Measurements from ENCODE around the gene C9orf43. TPM values are rescaled to one million over a fixed set of nuclear protein-coding genes. Genes with fewer than 3 reads are reported as not detected.

Gene C9orf43
- total and polyA plus RNA-seq, 4 experiments from 2014 or later = 0.41 to 0.87 (median 0.65) TPM

DNA sequence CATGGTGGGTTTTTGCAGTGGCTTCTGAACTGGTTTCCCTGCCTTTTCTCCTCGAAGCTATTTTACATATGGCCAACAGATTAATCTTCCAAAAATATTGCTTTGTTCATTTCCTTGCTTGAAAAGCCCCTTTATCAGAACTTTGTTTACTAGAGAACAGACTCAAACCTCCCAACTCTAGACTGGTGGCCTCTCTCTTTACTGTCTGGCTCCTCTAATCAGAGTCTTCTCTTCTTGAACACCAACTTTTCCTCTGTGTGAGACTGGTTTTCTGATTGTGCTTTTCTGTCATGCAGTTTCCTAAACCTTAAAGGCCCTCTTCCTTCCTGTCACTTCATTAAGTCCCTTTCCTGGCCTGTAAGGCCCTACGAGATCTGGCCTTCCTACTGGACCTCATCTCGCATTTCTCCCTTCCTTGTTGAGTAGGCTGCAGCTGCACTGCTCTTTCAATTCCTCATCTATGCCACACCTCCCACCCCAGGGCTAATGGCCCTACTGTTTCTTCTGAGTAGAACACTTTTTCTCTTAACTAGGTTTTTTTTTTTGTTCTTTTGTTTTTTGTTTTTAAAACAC lies 5.7 kb downstream of the C9orf43 start:
- H3K27me3 Mint-ChIP-seq = no peaks in the 10 kb centered on the region
- Histone ChIP-seq H3K36me3 (ENCODE audit: insufficient read depth, low read length) (no peaks in the 10 kb centered on the region), H3K27ac (ENCODE audit: low read depth, low read length) (no peak overlapping the region), H3K9me3 (ENCODE audit: control insufficient read depth in 1 of 2, low read length in 2 of 2) (no peaks in the 10 kb centered on the region), H3K4me1 (ENCODE audit: insufficient read depth, low read length) (peaks cover 4% of the 10 kb centered on the region), H3K27me3 (ENCODE audit: insufficient read depth, low read length) (no peaks in the 10 kb centered on the region), H3K4me3 (ENCODE audit: low read length in 2 of 2) (no peak overlapping the region)
- no peak for DNase-seq
- peaks cover 0 to 5% (median under 1%) of the 10 kb centered on the region in 4 donors for H3K4me1 Mint-ChIP-seq
- H3K4me3 Mint-ChIP-seq = no peak overlapping the region
- H3K9me3 Mint-ChIP-seq = no peaks in the 10 kb centered on the region
- no peaks in the 10 kb centered on the region for H3K36me3 Mint-ChIP-seq
- POLR2A ChIA-PET (ENCODE audit: partially characterized antibody) = no interaction called here
- no peak overlapping the region for H3K27ac Mint-ChIP-seq
- CTCF ChIA-PET (ENCODE audit: partially characterized antibody) = no interaction called here
- intact Hi-C loops (cut with micrococcal nuclease) = no loop called here

DNA sequence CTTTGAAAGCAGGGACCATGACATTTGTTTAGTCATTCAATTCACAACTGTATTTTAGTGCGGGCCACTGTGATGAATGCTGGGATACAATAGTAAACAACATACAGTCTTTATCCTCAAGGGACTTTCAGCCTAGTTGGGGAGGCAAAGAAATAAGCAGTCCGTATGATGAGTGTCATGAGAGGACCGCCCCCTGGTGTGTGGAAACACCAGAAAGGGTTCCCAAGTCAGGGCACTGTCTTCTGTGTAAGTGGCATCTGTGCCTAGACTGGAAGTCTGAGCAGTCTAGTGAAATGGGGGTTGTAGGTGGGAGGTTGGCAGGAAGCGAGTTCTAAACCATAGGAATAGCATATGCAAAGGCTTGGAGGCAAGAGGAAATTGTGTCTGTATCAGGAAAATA lies 6.8 kb downstream of the C9orf43 start:
- CTCF ChIA-PET (ENCODE audit: partially characterized antibody) = no interaction called here
- no peaks in the 10 kb centered on the region for H3K27me3 ChIP-seq (ENCODE audit: insufficient read depth, low read length)
- intact Hi-C loops (cut with micrococcal nuclease) = no loop called here
- Mint-ChIP-seq H3K4me3 (no peak overlapping the region), H3K36me3 (no peaks in the 10 kb centered on the region), H3K9me3 (no peaks in the 10 kb centered on the region), H3K27ac (no peak overlapping the region), H3K4me1 (no peaks in the 10 kb centered on the region), H3K27me3 (no peaks in the 10 kb centered on the region)
- no peak overlapping the region for H3K4me3 ChIP-seq (ENCODE audit: low read length in 2 of 2)
- H3K4me1 ChIP-seq (ENCODE audit: insufficient read depth, low read length) = no peaks in the 10 kb centered on the region
- no peaks in the 10 kb centered on the region for H3K9me3 ChIP-seq (ENCODE audit: control insufficient read depth in 1 of 2, low read length in 2 of 2)
- no peaks in the 10 kb centered on the region for H3K36me3 ChIP-seq (ENCODE audit: insufficient read depth, low read length)
- POLR2A ChIA-PET (ENCODE audit: partially characterized antibody) = no interaction called here
- DNase-seq = no peak
- H3K27ac ChIP-seq (ENCODE audit: low read depth, low read length) = no peak overlapping the region

DNA sequence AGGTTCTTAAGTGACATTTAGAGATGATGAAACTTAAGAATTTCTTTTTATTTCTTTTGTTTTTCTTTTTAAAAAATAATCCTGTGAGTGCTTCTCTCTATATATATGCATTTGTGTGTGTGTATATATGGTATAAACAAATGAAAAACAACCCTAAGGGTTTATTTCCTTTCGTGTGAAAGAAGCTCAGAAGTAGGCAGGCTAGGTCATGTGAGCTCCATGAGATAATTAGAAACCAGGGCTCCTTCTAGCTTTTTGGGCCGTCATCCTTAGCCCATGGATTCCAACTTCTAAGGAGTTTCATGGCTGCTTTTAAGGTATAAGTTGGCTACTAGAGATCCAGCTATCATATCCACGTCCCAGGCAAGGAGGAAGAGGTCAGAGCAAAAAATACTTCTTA lies 11.2 kb downstream of the C9orf43 start:
- H3K36me3 ChIP-seq (ENCODE audit: insufficient read depth, low read length) = no peaks in the 10 kb centered on the region
- ChIA-PET CTCF (ENCODE audit: partially characterized antibody) (interaction anchor here (0.9 kb wide), 1 partner anchor 15 kb away, joined by 4 read pairs; no protein-coding TSS in a partner anchor), POLR2A (ENCODE audit: partially characterized antibody) (no interaction called here)
- H3K9me3 ChIP-seq (ENCODE audit: control insufficient read depth in 1 of 2, low read length in 2 of 2) = no peaks in the 10 kb centered on the region
- DNase-seq = no peak
- H3K4me1 ChIP-seq (ENCODE audit: insufficient read depth, low read length) = no peaks in the 10 kb centered on the region
- Mint-ChIP-seq H3K27ac (no peak overlapping the region), H3K4me1 (no peaks in the 10 kb centered on the region), H3K4me3 (no peak overlapping the region), H3K36me3 (no peaks in the 10 kb centered on the region), H3K9me3 (no peaks in the 10 kb centered on the region), H3K27me3 (peaks cover 3 to 5% of the 10 kb centered on the region in 2 donors)
- intact Hi-C loops (cut with micrococcal nuclease) = no loop called here
- no peaks in the 10 kb centered on the region for H3K27me3 ChIP-seq (ENCODE audit: insufficient read depth, low read length)
- no peak overlapping the region for H3K4me3 ChIP-seq (ENCODE audit: low read length in 2 of 2)
- no peak overlapping the region for H3K27ac ChIP-seq (ENCODE audit: low read depth, low read length)

DNA sequence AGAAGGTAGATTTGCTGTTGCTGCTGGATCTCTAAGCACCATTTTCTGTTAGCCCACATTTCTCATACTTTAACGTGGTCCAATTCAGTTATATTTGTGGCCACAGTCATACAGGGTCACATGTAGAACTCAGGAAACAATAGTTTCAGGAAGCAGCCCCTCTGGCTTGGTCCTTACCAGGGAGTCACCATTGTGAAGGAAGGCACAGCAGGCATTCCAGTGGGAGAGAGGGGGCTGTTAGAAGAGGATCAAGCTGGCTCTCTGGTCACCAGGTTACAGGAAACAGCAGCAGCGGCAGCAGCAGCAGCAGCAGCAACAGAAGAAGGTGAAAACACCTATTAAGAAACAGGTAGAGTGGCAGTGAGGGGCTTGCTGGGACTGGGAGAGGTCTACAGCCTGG lies 14.5 kb downstream of the C9orf43 start:
- Histone ChIP-seq H3K9me3 (ENCODE audit: control insufficient read depth in 1 of 2, low read length in 2 of 2) (no peaks in the 10 kb centered on the region), H3K4me1 (ENCODE audit: insufficient read depth, low read length) (no peaks in the 10 kb centered on the region), H3K27ac (ENCODE audit: low read depth, low read length) (no peak overlapping the region), H3K36me3 (ENCODE audit: insufficient read depth, low read length) (no peaks in the 10 kb centered on the region), H3K4me3 (ENCODE audit: low read length in 2 of 2) (no peak overlapping the region), H3K27me3 (ENCODE audit: insufficient read depth, low read length) (no peaks in the 10 kb centered on the region)
- Mint-ChIP-seq H3K4me3 (no peak overlapping the region), H3K9me3 (no peaks in the 10 kb centered on the region), H3K27me3 (peaks cover 3 to 5% of the 10 kb centered on the region in 2 donors), H3K36me3 (no peaks in the 10 kb centered on the region), H3K27ac (no peak overlapping the region), H3K4me1 (no peaks in the 10 kb centered on the region)
- CTCF ChIA-PET (ENCODE audit: partially characterized antibody) = no interaction called here
- DNase-seq = no peak
- intact Hi-C loops (cut with micrococcal nuclease) = no loop called here
- POLR2A ChIA-PET (ENCODE audit: partially characterized antibody) = no interaction called here

DNA sequence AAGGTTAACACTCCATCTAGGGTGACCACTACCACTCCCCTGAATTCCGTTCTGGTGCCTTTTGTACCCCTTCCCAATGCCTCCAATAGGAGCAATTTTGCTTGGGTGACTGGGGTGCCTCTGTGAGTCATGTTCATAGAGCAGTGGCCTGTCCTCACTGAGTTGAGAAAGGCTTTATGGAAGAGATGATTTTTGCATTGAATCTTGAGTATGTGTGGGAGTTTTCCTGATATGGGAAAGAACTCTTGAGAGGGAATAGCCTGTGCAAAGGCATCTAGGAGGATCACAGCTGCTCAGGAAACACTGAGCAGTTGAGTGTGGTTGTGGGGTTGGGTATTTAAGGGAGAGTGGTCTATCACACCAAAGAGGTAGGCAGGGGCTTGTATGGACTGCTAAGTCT lies 16.2 kb downstream of the C9orf43 start:
- peaks cover 3 to 5% of the 10 kb centered on the region in 2 donors for H3K27me3 Mint-ChIP-seq
- CTCF ChIA-PET (ENCODE audit: partially characterized antibody) = no interaction called here
- Histone ChIP-seq H3K4me3 (ENCODE audit: low read length in 2 of 2) (no peak overlapping the region), H3K27ac (ENCODE audit: low read depth, low read length) (no peak overlapping the region), H3K4me1 (ENCODE audit: insufficient read depth, low read length) (no peaks in the 10 kb centered on the region), H3K36me3 (ENCODE audit: insufficient read depth, low read length) (no peaks in the 10 kb centered on the region), H3K27me3 (ENCODE audit: insufficient read depth, low read length) (no peaks in the 10 kb centered on the region), H3K9me3 (ENCODE audit: control insufficient read depth in 1 of 2, low read length in 2 of 2) (no peaks in the 10 kb centered on the region)
- no peak for DNase-seq
- no peaks in the 10 kb centered on the region for H3K36me3 Mint-ChIP-seq
- intact Hi-C loops (cut with micrococcal nuclease) = no loop called here
- POLR2A ChIA-PET (ENCODE audit: partially characterized antibody) = interaction anchor here (0.7 to 1.1 kb wide), 2 partner anchors 17 to 207 kb away, joined by 3 read pairs; partner anchors contain the start of genes C9orf43 and POLE3
- no peaks in the 10 kb centered on the region for H3K9me3 Mint-ChIP-seq
- H3K4me1 Mint-ChIP-seq = no peaks in the 10 kb centered on the region
- H3K4me3 Mint-ChIP-seq = no peak overlapping the region
- H3K27ac Mint-ChIP-seq = no peak overlapping the region

DNA sequence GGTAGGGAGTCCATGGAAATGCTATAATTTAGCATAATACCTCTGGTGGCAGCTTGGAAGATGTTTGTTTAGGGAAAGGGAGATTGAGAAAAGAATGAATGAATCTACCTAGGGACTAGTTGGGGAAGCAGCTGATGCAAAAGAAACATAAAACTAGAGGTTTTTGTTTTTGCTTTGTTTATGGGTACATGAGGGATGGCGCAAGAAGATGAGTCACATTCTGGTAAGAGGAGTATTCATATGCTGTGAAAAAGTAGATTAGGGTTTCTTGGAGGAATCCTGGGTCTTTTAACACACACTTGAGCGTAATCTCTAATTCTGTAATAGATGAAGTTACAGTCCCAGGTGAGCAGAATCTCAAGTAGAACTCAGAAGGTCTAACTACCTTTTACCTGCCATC lies 17.1 kb downstream of the C9orf43 start:
- H3K4me1 Mint-ChIP-seq = no peaks in the 10 kb centered on the region
- ChIA-PET CTCF (ENCODE audit: partially characterized antibody) (no interaction called here), POLR2A (ENCODE audit: partially characterized antibody) (no interaction called here)
- no peaks in the 10 kb centered on the region for H3K36me3 ChIP-seq (ENCODE audit: insufficient read depth, low read length)
- H3K4me1 ChIP-seq (ENCODE audit: insufficient read depth, low read length) = no peaks in the 10 kb centered on the region
- H3K9me3 Mint-ChIP-seq = no peaks in the 10 kb centered on the region
- H3K9me3 ChIP-seq (ENCODE audit: control insufficient read depth in 1 of 2, low read length in 2 of 2) = no peaks in the 10 kb centered on the region
- no peak overlapping the region for H3K27ac Mint-ChIP-seq
- H3K4me3 ChIP-seq (ENCODE audit: low read length in 2 of 2) = no peak overlapping the region
- H3K27me3 Mint-ChIP-seq = peaks cover 3 to 5% of the 10 kb centered on the region in 2 donors
- no peaks in the 10 kb centered on the region for H3K27me3 ChIP-seq (ENCODE audit: insufficient read depth, low read length)
- H3K36me3 Mint-ChIP-seq = no peaks in the 10 kb centered on the region
- no peak for DNase-seq
- H3K4me3 Mint-ChIP-seq = no peak overlapping the region
- H3K27ac ChIP-seq (ENCODE audit: low read depth, low read length) = no peak overlapping the region
- intact Hi-C loops (cut with micrococcal nuclease) = no loop called here

DNA sequence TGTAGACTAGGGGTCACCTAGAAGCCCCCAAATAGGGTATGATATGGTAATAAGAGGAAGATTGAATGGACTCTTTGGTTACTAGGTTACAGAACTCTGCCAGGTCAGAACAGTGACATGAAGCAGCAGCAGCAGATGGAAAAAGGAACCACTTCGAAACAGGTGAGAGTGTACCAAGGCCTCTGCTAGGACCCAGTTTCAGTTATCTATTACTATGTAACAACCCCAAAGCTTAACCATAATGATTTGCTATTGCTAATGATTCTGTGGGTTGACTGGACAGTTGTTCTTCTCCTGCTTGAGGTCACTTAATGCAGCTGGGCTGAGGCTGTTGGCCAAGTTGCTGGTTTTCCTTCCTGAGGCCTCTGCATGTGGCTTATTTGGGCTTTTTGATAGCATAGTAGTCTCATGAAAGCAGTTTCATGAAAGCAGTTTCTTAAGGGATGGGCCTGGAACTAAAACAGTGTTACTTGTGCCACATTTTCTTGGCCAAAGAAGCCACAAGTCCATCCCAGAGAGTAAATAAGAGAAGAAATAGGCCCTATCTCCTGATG lies 17.6 kb downstream of the C9orf43 start:
- DNase-seq = no peak
- Histone ChIP-seq H3K27ac (ENCODE audit: low read depth, low read length) (no peak overlapping the region), H3K27me3 (ENCODE audit: insufficient read depth, low read length) (no peaks in the 10 kb centered on the region), H3K4me3 (ENCODE audit: low read length in 2 of 2) (no peak overlapping the region), H3K9me3 (ENCODE audit: control insufficient read depth in 1 of 2, low read length in 2 of 2) (no peaks in the 10 kb centered on the region), H3K4me1 (ENCODE audit: insufficient read depth, low read length) (no peaks in the 10 kb centered on the region), H3K36me3 (ENCODE audit: insufficient read depth, low read length) (no peaks in the 10 kb centered on the region)
- Mint-ChIP-seq H3K27ac (no peak overlapping the region), H3K27me3 (peaks cover 3 to 5% of the 10 kb centered on the region in 2 donors), H3K4me3 (no peak overlapping the region), H3K4me1 (no peaks in the 10 kb centered on the region), H3K9me3 (no peaks in the 10 kb centered on the region), H3K36me3 (no peaks in the 10 kb centered on the region)
- POLR2A ChIA-PET (ENCODE audit: partially characterized antibody) = no interaction called here
- intact Hi-C loops (cut with micrococcal nuclease) = no loop called here
- CTCF ChIA-PET (ENCODE audit: partially characterized antibody) = interaction anchor here (1.3 kb wide), 1 partner anchor 163 kb away, joined by 3 read pairs; no protein-coding TSS in a partner anchor

All from CD4-positive, alpha-beta memory T cell (primary cell).